Type B pancreatic cell (in vitro differentiated cells): ENCODE data around the gene ADGRL3. TPM values are rescaled to one million over a fixed set of nuclear protein-coding genes. Genes with fewer than 3 reads are reported as not detected.

Experiments used
- DNase-seq: peaks from one replicate; pipeline ENCODE4 v3.0.0; 2021; ENCODE audit warnings: mixed read lengths; ENCODE audit not compliant: unreplicated experiment; ENCODE audit errors: extremely low spot score
- H3K27ac Mint-ChIP-seq: 2 replicates; pipeline ENCODE4 v1.8.0; 2021; ENCODE audit warnings: mild to moderate bottlenecking, mixed read lengths
- H3K27me3 Mint-ChIP-seq: 2 replicates; pipeline ENCODE4 v1.8.0; 2021; ENCODE audit warnings: mixed read lengths
- H3K36me3 Mint-ChIP-seq: 2 replicates; pipeline ENCODE4 v1.8.0; 2021; ENCODE audit warnings: mixed read lengths
- H3K4me1 Mint-ChIP-seq: one replicate; pipeline ENCODE4 v1.8.0; 2021; ENCODE audit warnings: mixed read lengths; ENCODE audit not compliant: unreplicated experiment
- H3K4me3 Mint-ChIP-seq: 2 replicates; pipeline ENCODE4 v1.8.0; 2021; ENCODE audit warnings: mild to moderate bottlenecking, mixed read lengths
- H3K9me3 Mint-ChIP-seq: 2 replicates; pipeline ENCODE4 v1.8.0; 2021; ENCODE audit warnings: mixed read lengths
- CTCF ChIP-seq: fragments of 200-600 bp; sonication (generic); conservative IDR thresholded peaks from 2 replicates; pipeline ENCODE4 v1.5.0; 2021; ENCODE audit warnings: antibody characterized with exemption, mild to moderate bottlenecking
- total RNA-seq: library from RNA; stranded (reverse); gene quantifications from 2 replicates; pipeline ENCODE4 v1.2.1, GENCODE V29; 2021; ENCODE audit warnings: low replicate concordance

Gene ADGRL3
- total RNA-seq, 1 donor from 2014 or later = 53.5 TPM

GRCh38 chr4:61571761-61572559, 371.8 kb downstream of the ADGRL3 start:
- no peaks in the 10 kb centered on the region for H3K9me3 Mint-ChIP-seq
- H3K36me3 Mint-ChIP-seq = no peaks in the 10 kb centered on the region
- no peaks in the 10 kb centered on the region for H3K4me1 Mint-ChIP-seq
- H3K4me3 Mint-ChIP-seq = no peak overlapping the region
- H3K27ac Mint-ChIP-seq = no peak overlapping the region
- no peak for TF ChIP-seq CTCF
- no peaks in the 10 kb centered on the region for H3K27me3 Mint-ChIP-seq
- DNase-seq = no peak

GRCh38 chr4:61575796-61576195, 375.7 kb downstream of the ADGRL3 start:
- H3K9me3 Mint-ChIP-seq = no peaks in the 10 kb centered on the region
- H3K36me3 Mint-ChIP-seq = no peaks in the 10 kb centered on the region
- no peaks in the 10 kb centered on the region for H3K4me1 Mint-ChIP-seq
- no peak for TF ChIP-seq CTCF
- no peak overlapping the region for H3K27ac Mint-ChIP-seq
- DNase-seq = no peak
- H3K27me3 Mint-ChIP-seq = no peaks in the 10 kb centered on the region
- no peak overlapping the region for H3K4me3 Mint-ChIP-seq

GRCh38 chr4:61579786-61580185, 379.7 kb downstream of the ADGRL3 start:
- Mint-ChIP-seq H3K4me1 (no peaks in the 10 kb centered on the region), H3K4me3 (no peak overlapping the region), H3K36me3 (peaks cover 6% of the 10 kb centered on the region), H3K27ac (no peak overlapping the region), H3K9me3 (peaks cover 4% of the 10 kb centered on the region), H3K27me3 (no peaks in the 10 kb centered on the region)
- DNase-seq = no peak
- no peak for TF ChIP-seq CTCF

GRCh38 chr4:61580721-61581377, 380.7 kb downstream of the ADGRL3 start:
- Mint-ChIP-seq H3K27ac (no peak overlapping the region), H3K9me3 (peaks cover 4% of the 10 kb centered on the region), H3K4me3 (no peak overlapping the region), H3K27me3 (no peaks in the 10 kb centered on the region), H3K36me3 (peaks cover 6% of the 10 kb centered on the region), H3K4me1 (no peaks in the 10 kb centered on the region)
- DNase-seq = no peak
- no peak for TF ChIP-seq CTCF

- Mint-ChIP-seq H3K27me3 (no peaks in the 10 kb centered on the region), H3K4me1 (no peaks in the 10 kb centered on the region), H3K27ac (no peak overlapping the region), H3K9me3 (peaks cover 4% of the 10 kb centered on the region), H3K4me3 (no peak overlapping the region), H3K36me3 (peaks cover 6% of the 10 kb centered on the region)
- no peak for TF ChIP-seq CTCF
- DNase-seq = no peak
Measured at GRCh38 chr4:61583696-61584095, 383.6 kb downstream of the ADGRL3 start.
